Measurements from ENCODE around the gene RNF169.

Gene RNF169

DNA sequence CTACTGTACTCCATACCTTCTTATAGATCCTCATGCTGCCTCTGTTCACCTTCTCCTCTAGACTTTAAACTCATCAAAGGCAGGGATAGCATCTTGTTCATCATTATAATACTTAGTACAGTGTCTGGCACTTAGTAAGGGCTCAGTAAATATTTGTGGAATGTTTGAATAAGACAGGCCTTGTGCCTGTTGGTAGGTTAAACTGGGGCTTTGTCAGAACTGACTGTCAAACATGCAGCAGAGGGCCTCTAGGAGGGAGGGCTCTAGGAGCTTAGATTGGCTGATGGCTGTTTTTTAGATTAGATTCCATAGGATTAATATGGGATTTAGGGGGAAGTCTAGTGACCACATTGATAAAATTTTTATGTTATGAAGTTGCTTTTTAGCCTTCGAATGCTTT is 70.8 kb downstream of the RNF169 start:
- TF ChIP-seq, protein P1, sequence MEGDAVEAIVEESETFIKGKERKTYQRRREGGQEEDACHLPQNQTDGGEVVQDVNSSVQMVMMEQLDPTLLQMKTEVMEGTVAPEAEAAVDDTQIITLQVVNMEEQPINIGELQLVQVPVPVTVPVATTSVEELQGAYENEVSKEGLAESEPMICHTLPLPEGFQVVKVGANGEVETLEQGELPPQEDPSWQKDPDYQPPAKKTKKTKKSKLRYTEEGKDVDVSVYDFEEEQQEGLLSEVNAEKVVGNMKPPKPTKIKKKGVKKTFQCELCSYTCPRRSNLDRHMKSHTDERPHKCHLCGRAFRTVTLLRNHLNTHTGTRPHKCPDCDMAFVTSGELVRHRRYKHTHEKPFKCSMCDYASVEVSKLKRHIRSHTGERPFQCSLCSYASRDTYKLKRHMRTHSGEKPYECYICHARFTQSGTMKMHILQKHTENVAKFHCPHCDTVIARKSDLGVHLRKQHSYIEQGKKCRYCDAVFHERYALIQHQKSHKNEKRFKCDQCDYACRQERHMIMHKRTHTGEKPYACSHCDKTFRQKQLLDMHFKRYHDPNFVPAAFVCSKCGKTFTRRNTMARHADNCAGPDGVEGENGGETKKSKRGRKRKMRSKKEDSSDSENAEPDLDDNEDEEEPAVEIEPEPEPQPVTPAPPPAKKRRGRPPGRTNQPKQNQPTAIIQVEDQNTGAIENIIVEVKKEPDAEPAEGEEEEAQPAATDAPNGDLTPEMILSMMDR (IDR thresholded peaks at IDR 0.05) = no peak

- TF ChIP-seq, protein P1 (IDR thresholded peaks at IDR 0.05) = no peak
Observed at GRCh38 chr11:74820763-74821162, 72.1 kb downstream of the RNF169 start.

GRCh38 chr11:74822170-74822569 is 73.5 kb downstream of the RNF169 start:
- TF ChIP-seq, protein P1 (IDR thresholded peaks at IDR 0.05) = no peak

- TF ChIP-seq, protein P1 (IDR thresholded peaks at IDR 0.05) = no peak
Observed at GRCh38 chr11:74824285-74824982, 75.8 kb downstream of the RNF169 start.

GRCh38 chr11:74826901-74827300 is 78.3 kb downstream of the RNF169 start:
- TF ChIP-seq, protein P1 (IDR thresholded peaks at IDR 0.05) = no peak

GRCh38 chr11:74837191-74837590 is 88.5 kb downstream of the RNF169 start:
- TF ChIP-seq, protein P1 (IDR thresholded peaks at IDR 0.05) = no peak

GRCh38 chr11:74838188-74838587 is 89.5 kb downstream of the RNF169 start:
- TF ChIP-seq, protein P1 (IDR thresholded peaks at IDR 0.05) = no peak

- TF ChIP-seq, protein P1 (IDR thresholded peaks at IDR 0.05) = no peak
Observed at GRCh38 chr11:74839446-74839845, 90.8 kb downstream of the RNF169 start.
